Measurements from ENCODE around the gene TPRG1.
A peak's percentile ranks its signal among the peaks of the same experiment; 100 is the strongest.

The TPRG1 gene

DNA sequence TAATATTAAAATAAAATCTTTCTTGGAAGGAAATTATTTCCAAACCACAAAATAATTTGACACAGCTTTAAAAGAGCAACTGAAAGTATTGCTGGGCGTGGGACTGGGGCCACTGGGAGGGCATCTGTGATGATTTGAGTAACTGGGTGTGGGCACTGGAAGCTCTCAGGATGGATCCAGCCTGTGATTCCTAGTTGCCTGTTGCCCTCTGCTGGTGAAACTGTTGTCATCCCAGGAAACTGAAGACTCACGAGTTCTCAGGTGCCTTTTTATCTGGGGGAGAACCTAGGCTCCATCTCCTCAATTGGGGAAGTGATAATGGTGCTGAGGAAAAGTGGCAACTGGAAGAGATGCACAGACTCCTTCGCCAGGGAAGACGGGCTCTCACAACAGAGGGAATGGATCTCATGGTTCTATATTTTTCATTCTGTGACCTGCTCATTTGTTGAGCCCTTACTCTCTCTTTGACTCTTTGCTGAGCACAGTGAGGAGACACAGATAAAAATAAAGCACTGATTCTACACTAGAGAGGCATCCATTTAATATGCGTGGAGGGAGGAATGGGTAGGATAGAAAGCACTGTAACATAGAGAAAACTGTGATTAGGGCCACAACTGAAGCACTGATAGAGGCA is 61.6 kb downstream of the TPRG1 start:
- DNase-seq: peak; percentile 61

- no peak for DNase-seq
These were observed 63.4 kb downstream of the TPRG1 start for GRCh38 chr3:189235214-189235613.

DNA sequence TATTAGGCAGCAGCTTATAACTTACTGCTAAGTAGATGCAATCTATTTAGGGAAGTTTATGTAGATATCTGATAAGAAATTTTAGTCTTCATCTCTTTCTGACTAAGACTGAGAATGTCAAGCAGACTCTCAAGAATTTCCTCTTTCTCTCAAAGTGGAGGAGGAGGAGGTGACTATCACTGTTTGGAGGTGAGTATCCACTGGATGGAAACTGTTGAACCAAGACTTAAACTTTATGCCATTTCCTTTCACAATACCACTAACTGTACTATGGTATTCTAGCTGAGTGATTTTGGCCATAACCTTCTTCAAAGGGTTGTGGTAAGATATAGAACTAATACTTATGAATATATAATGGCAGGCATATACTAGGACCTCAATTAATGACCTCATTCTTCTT is 64.6 kb downstream of the TPRG1 start:
- DNase-seq: no peak

DNA sequence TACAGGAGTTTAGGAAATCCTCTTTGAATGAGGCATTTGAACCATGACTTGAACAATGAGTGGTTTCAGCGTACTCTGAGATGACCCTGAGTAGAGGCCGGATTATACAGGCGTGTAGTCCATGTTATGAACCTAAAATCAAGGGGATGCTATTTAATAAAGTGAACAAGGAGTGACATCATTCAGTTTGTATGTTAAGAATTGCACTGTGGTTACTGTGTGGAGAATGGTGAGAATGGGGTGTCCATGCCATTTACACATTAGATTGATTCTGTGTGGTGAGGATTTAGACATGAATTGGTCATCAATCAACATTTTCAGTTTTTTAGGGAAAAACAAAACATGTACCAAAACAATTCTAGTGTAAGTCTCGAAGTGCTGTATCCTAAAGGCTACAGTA is 65.8 kb downstream of the TPRG1 start:
- no peak for DNase-seq

- no peak for DNase-seq
These were observed 66.3 kb downstream of the TPRG1 start for GRCh38 chr3:189238071-189238470.

DNA sequence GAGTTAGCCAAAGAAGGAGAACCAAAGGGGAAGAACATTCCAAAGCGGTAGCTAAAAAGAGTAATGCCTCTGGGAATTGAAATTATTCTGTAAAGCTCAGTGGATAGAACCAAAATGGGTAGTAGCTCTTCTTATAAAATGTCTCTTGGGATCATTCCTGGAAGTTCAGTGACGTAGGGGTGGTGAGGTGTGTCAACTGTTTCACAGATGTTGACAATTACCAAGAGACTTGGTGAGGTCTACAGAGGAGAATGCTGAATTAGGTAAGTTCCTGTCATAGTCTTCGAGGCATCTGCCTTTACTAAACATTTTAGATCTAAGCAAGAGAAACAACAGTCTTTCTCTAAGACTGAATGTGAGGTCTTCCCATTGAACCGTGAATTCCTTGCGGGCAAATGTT is 67.8 kb downstream of the TPRG1 start:
- no peak for DNase-seq

DNA sequence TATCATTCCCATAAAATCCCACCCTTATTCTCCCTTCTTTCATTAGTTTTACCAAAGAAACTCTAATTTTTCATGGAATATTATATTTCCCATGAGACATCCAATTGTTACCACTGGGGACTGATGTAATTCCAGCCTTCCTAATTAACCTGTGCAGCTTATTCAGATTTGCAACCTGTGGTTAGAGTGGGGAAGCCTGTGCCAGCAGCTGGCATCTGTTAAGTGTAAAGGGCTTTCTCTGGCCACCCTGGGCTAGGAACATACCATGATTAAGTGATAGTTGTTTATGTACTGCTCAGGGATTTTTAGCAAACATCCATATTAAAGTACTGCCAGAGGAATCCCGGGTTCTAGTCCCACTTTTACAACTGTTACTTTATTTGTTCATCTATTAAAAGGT is 78.2 kb downstream of the TPRG1 start:
- peak; percentile 10 for DNase-seq

GRCh38 chr3:189258261-189258660 is 86.5 kb downstream of the TPRG1 start:
- DNase-seq: no peak

- no peak for DNase-seq
These were observed 89.1 kb downstream of the TPRG1 start for GRCh38 chr3:189260556-189261493.

DNA sequence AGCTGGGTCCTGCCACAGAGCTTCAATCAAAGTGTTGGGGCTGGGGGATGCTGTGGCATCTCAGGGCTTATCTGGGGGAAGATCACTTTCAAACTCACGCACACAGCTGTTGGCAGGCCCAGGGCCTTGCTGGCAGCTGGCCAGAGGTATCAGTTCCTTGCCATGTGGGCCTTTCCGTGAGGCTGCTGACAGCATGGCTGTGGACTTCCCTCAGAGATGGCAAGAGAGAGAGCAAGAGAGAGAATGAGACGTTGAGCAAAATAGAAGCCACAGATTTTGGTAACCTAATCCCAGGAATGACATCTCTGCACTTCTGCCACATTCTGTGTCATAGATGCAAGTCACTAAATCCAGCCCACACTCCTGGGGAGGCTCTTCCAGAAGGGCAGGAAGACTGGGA is 91.0 kb downstream of the TPRG1 start:
- no peak for DNase-seq

DNA sequence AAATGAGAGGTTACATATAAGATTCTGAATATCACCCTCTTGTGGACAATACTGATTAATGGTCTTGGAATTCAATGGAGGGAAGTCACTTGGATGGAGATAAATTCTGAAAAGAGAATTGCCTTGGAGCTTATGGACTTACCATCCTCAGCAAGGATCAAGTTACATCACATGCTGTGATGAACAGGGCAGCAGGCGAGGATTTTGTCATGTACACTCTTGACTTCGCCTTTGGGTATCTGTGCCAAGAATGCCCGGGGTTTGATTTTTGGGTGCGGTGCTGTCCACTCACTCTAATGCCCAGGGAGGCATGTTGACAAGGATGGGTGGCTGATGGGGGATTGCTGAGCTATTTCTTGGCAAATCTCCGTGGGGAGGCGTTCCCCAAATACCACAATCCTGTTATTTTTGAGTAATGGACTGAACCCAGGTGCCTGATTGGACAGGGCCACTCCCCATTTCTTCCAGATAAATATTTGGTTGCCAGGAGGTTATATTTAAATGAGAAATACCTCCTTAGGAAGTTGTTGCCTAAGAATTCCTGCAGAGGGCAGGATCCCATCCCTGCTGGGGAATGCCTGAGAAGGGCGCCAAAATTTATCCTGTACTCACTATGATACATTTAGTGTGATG is 96.3 kb downstream of the TPRG1 start:
- peak; percentile 41 for DNase-seq

- DNase-seq: no peak
These were observed 97.6 kb downstream of the TPRG1 start for GRCh38 chr3:189269365-189269764.

DNA sequence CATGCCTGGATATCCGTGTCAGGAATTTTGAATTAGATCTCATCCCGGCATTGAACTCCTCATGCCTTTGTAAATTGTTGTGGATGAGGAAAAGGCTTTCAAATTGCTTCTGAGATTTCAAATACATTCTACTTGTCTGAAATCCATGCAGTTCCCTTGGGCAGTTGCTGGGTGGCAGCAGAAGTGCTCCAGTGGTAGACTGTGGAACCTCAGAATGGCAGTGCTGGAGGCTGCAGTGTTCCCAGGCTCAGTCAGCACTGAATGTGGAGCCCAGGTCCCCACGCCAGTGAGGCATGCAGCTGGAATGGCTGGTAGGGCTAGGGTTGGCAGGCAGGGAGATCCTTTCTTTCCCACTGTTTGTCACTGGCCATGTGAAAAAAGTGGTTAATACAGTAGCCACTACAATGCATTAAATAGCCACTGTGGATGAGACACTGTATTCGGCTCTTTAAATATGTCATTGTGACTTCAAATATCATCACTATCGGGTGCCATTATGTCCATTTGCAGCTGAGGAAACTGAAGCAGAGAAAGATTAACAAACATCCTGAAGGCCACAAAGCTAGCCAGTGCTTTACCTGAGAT is 98.6 kb downstream of the TPRG1 start:
- DNase-seq: peak; percentile 89

DNA sequence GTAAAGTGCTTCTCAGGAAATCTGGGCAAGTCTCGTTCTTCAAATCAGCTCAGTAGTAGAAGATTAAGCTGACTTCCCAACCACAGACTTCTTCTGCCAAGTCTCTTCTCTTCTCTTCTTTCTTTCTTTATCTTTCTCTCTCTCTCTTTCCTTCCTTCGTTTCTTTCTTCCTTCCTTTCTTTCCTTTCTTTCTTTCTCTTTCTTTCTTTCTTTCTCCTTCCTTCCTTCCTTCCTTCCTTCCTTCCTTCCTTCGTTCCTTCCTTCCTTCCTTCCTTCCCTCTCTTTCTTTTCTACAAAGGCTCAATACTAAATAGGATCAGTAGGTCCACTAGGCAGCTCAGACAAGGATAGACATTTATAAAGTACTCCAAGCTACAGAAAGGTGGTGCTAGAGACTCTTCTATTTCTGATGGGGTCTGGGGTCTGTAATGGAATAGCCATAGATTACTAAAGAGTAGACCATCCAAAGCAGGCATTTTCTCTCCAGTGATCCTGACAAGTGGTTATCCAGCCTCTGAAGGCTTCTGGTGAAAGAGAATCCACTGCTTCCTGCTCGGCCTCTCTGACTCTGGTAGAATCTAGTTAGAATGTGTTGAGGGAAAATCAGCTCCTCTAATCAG is 100.8 kb downstream of the TPRG1 start:
- peak; percentile 77 for DNase-seq

GRCh38 chr3:189273736-189274135 is 102.0 kb downstream of the TPRG1 start:
- DNase-seq: no peak

DNA sequence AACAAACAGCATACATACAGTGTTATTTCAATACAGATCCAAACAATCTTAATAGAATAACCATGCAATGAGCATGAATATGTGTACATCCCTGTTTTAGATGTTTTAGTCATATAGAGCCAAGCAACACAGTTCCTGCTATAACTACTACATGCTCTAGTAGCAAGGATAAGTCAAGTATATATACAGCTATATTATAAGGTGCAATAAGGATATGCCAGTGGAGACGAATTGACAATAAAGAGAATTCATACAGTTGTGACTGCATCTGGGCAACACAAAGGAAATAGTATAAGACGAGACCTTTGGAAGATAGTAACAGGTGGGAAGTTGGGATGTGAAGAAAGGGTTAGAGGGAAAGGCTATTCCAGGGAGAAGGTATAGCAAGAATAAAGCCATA is 103.4 kb downstream of the TPRG1 start:
- DNase-seq: no peak

DNA sequence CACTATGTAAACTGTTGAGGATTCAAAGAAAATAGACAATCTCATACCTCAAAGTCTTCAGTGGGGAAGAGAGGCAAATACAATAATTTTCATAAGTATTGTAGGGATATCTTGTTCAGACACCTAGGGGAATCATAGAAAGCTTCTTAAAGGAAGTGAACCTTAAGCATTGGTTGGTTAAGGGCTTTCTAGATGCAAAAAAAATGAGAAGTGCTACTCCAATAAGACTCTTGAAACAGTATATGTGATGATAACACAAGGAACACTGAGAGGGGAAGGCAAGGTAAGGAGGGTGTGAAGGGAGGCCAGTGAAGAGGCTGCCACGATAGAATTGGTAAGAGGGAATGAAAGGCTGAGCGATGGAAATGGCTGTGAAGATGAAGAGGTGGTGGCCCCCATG is 104.1 kb downstream of the TPRG1 start:
- DNase-seq: no peak

DNA sequence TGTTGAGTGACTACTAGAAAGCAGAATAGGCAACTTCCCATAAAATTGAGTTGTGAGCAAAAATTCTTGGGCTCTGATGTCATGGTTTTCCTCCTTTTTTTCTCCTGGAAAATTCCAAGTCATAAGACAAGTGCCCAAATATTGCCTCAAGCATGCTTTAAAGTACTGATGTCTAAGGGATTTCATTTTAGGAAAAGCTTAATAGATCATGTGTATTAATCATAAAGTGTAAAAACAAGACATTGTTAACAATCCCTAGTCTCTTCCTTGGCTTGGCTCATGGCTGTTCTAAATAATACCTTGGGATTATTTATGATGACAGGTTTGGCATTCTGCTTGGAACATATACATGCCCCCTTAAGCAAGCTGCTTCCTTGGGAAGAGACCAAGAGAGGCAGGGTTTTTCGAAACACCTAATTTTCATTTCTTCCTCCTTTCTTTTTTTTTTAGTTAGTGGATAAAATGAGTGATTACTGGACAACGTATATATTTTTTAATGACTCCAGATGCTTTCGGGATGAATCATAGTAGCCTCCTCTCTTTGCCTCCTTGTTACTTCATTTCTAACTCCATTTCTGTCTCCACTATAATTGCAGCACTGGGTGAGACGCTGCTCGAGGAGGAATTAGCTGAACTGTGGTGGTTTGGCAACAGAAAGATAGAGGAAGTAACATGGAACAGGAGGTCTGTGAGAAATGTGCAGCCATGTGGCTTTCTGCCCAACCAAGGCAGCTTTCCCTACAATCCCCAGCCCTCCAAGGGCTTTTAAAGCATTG is 104.9 kb downstream of the TPRG1 start:
- DNase-seq: no peak

DNA sequence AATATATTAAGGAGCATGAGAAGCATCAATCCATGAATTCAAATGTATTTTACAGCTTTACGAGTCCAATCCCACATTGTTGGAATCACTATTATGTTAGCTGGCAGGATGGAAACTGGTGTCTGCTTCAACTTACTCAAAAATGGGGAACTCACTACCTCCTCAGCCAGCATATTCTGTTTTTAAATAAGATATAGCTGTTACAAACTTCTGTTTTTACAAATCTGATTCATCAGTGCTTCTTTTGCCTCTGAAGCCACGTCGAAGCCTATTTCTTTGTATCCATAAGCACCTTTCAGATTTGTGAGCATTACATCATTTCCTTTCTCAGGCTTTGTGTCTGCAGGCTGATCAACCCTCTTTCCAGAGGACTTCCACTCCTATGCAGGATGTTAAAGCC is 105.9 kb downstream of the TPRG1 start:
- DNase-seq: no peak

GRCh38 chr3:189278221-189278620 is 106.5 kb downstream of the TPRG1 start:
- DNase-seq: no peak

DNA sequence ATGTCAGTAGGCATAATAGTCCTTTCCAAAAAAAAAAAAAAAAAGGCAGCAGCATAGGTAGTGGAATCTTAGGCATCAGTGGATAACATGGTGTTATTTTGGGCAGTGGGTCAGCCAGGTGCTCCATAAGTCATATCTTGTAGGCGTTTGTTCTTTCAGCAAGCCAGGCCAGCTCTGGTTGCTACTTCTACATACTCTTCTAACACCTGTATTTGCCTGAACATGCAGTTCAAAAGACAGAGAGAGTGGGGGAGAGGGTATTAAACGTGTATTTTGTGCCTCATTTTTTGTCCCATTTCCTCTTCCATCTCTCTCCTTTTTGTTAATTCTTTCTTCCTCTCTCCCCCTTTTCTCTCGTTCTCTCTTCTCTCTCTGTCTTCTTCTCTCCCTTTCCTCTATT is 110.4 kb downstream of the TPRG1 start:
- DNase-seq: no peak

DNA sequence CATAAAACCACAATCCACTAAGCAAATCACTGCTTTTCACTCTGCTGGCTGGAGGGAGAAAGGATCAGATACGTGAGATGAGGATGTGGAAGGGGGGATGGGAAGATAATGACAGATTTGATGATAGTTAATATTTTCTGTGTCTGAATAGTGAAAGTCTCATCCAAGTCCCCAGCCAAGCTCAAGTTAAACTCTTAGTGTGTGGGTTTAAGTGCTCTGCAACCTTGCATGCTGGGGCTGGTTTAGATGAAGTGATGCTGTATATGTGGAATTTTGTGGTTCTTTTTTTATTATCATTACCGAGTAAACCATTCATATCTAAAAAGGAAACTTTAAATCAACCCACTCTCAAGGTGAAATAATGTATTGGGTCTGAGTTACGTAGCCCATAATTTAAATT is 111.0 kb downstream of the TPRG1 start:
- no peak for DNase-seq

Data from COR-L47 (cell line).